ENCODE data around the gene NEK2.
"Not testable (repeated sequence)": the region's sequence is repeated elsewhere in the genome, so short reads cannot be mapped to it uniquely, and the experiment has no call there.

NEK2 gene

GRCh38 chr1:211648980-211649934 lies 26.2 kb downstream of the NEK2 start:
- DNase-seq = peak; percentile 44

DNA sequence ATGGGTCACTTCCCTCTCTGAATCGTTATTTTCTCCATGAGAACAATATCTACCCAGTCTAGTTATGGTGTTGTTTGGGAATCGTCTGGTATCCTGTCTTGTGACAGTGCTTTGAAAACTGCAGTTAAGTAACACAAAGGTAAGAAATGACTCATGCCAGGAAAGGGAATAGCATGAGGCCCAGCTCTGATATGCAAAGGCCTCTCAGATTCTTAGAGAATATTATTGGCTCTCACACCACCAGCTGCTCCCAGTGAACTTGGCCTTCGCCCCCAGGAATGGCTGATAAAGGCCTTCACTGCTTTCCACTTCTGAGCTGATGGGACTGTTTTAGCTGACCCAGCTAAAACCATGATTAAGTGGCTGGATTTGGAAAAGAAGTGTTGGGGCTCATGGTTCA lies 27.1 kb downstream of the NEK2 start:
- peak; percentile 35 for DNase-seq

GRCh38 chr1:211647711-211648121 lies 27.7 kb downstream of the NEK2 start:
- DNase-seq = no peak

DNA sequence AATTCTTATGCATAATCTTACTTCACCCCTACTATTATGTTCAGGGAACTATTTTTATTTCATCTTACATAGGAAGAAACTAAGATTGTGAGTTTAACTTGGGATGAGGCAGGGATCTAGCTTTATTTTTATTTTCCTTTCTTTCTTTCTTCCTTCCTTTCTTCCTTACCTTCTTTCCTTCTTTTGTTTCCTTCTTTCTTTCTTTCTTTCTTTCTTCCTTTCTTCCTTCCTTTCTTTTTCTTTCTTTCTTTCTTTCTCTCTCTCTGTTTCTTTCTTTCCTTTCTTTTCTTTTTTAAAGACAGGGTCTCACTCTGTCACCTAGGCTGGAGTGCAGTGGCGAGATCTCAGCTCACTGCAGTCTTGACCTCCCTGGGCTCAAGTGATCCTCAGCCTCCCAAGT lies 28.9 kb downstream of the NEK2 start:
- DNase-seq = no peak

- not testable (repeated sequence) for DNase-seq
Observed at GRCh38 chr1:211645601-211646000, 29.8 kb downstream of the NEK2 start.

- no peak for DNase-seq
Observed at GRCh38 chr1:211644653-211645052, 30.8 kb downstream of the NEK2 start.

GRCh38 chr1:211643324-211644212 lies 31.9 kb downstream of the NEK2 start:
- DNase-seq = peak; percentile 57

- no peak for DNase-seq
Observed at GRCh38 chr1:211642870-211643269, 32.6 kb downstream of the NEK2 start.

DNA sequence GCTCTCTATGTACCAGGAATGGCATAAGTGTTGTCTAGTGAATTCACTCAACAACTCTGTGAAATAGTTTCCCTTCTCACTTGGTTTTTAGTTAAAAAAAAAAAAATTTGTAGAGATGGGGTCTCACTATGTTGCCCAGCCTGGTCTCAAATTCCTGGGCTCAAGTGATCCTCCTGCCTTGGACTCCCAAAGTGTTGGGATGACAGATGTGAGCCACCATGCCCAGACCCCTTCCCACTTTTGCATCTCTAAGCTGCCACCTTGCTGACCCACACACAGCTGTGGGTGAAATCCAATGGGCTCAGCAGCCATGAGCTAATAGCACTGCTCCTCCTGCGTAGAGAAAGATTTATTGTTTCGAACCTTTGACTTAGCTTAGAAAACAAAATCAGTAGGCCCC lies 33.5 kb downstream of the NEK2 start:
- no peak for DNase-seq

- no peak for DNase-seq
Observed at GRCh38 chr1:211641044-211641800, 34.2 kb downstream of the NEK2 start.

DNA sequence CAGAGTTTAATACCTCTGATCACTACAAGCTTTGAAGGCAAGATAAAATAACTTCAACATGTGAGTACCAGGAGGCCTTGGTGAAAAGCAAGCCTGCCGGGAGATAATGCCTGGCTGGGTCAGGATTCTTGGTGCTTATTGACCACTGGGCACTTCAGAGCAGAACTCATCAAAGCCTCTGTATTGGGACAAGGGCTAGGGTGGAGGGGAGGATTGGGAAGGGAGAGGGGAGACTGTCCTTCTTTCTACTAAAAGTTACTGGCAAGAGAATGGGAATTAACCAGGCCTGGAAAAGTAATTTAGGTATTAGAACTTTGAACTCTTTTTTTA lies 35.2 kb downstream of the NEK2 start:
- DNase-seq = no peak

DNA sequence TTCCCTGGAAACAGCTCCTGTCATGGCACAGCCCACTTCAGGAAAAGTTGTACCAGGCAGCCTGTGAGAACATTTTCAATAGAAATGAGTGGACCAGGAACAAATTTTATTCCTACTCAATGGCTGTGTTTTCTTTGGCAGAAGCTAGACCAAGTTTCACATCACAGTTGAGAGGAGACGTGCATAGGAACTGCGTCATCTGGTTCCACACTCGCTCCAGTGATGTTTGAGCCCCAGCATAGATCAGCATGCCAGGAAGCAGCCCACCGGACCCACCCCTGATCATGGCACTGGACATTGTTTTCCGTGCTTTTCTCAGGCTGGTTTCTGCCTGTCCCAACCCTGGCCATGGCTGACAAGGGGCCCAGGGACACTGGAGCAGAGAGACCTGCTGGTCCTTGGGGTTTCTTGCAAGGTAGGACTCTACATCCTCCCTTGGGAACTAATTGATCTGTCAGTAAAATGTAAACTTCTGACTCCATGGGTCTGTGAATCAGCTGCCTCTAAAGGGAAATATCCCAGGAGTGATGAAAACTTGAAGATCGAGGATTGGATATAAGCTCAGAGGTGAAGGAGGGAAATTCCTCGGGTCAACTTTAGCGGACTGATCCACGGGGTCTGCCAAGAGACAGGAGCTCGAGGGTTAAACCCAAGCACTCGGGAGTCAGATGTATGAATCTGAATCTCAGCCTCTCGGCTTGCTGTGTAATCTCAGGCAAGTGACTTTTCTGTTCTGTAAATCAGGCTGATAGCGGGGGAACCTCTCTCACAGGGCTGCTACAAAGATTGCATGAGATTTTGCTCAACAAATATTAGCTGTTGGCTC lies 35.7 kb downstream of the NEK2 start:
- peak; percentile 93 for DNase-seq

GRCh38 chr1:211638689-211639101 lies 36.7 kb downstream of the NEK2 start:
- DNase-seq = no peak

DNA sequence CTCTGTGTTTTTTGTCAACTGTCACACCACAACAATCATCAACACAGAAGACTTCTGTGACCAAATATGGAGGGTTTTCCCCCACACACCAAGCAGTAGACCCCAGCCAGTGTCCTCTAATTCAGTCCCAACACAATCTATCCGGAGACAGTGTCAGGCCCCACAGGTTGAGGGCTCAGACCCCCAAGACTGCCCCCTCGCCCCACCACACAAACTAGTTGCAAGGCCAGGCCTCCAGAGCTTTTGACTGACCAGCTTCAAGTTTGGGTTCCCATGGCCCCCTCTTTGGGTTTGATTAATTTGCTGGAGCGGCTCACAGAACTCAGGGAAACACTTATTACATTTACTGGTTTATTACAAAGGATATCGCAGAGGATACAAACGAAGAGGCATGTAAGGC lies 37.2 kb downstream of the NEK2 start:
- DNase-seq = no peak

DNA sequence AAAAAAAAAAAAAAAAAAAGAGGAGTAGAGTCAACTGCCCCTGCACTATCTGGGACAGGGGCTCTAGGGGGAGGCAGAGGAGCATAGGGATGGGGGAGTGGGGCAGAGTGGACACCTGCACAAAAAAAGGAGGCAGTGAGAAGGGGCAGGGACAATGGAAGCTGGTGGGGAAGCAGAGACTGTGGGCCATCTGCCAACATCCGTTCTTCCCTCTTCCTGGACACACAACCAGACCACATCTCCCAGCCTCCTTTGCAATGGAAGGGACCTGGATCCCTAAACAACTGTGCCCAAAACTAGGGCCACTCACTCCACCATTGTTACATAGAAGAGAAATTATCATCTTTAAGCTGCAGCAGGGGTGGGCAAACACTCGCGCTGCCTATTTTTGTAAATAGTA lies 38.4 kb downstream of the NEK2 start:
- DNase-seq = no peak

GRCh38 chr1:211636575-211637029 lies 38.8 kb downstream of the NEK2 start:
- peak; percentile 48 for DNase-seq

GRCh38 chr1:211635597-211636205 lies 39.7 kb downstream of the NEK2 start:
- DNase-seq = no peak

DNA sequence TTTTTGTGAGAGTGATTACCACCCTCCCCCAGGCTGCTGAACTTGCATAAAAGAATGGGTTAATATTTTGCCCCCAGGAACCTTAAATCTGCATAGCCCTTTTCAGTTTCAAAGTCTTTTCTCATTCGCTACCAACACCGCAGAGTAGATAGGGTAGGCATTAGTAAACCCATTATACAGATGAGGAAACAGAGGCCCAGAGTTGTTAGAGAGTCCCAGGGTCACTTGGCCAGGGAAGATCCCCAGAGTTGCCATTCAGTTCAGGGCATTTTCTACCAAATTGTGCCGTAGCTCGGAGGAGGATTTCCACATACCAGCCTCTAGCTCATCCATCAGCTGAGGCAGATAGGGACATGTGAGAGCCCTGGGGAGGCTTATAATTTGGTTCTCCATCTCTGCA lies 40.5 kb downstream of the NEK2 start:
- DNase-seq = no peak

- no peak for DNase-seq
Observed at GRCh38 chr1:211634461-211634860, 41.0 kb downstream of the NEK2 start.

DNA sequence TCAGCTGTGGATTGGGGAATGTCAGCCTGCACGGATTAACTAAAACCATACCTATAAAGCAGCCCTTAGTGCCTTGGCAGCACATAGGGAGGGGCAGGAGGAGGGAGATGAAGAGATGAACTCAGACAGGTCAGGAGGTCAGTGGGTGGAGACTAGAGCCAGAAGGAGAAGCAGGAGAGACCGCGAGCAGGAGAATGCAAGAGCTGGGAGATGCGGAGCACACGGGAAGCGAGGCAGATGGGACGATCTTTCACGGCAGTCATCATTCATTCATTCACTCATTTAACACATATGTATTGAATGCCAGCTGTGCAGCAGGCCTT lies 41.9 kb downstream of the NEK2 start:
- no peak for DNase-seq

DNA sequence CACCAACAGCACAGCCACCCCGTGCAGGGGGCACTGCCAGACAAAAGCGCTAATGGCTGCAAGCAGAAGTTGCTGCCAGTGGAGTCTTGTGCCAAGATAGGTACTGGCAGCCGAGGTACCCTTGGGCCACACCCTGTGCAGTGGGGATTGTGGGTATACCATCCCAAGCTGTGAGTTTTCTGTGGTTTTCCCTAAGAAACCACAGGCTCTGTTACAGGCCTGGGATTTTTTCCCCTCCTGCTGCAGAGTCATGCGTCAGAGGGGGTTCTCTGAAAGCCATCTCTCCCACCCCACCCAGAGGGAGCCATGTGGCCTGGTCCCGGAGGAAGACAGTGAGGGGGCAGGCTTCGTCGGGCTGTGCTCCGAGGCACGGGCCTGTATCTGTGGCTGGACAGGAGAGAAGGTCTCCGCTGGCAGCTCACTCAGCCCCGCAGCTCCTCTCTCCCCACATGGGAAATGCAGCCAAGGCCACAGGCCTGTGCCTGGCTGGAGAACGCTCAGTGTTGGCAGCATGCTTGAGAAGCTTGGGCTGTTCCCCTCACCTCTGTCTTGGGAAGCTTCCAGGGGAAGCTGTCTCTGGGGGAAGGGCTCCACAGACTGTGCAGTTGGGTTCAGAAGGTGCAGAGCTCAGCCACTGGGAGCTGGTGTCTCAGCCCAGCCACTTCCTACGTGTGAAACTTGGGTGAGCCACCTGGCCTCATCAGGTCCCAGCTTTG lies 42.5 kb downstream of the NEK2 start:
- peak; percentile 23 for DNase-seq

Measured in kidney glomerular epithelial cell (primary cell).